Suprapubic skin (tissue), 4 donors: ENCODE data around the gene C19orf33.

Source experiments
- POLR2A ChIP-seq, 2 donors: fragments of 450-650 bp; IDR thresholded peaks; one replicate each; pipeline ENCODE4 v1.6.1; 2017; ENCODE audit warnings: antibody characterized with exemption in 2 of 2, mild to moderate bottlenecking in 2 of 2, moderate library complexity in 2 of 2
- POLR2AphosphoS5 ChIP-seq, 3 donors: sonication (generic); formaldehyde crosslinking; IDR thresholded peaks; one replicate each; pipeline ENCODE4 v1.6.1; 2017; ENCODE audit warnings: antibody characterized with exemption in 3 of 3
- TF ChIP-seq, protein P1 (sequence below), 2 donors: fragments of 200-600 bp in 1 of 2; fragments of 450-650 bp in 1 of 2; sonication (generic) in 1 of 2; IDR thresholded peaks; one replicate each; pipeline ENCODE4 v1.5.1; 2016 to 2019; ENCODE audit warnings: antibody characterized with exemption in 2 of 2, mild to moderate bottlenecking in 1 of 2, moderate library complexity in 1 of 2

- TF ChIP-seq POLR2A (IDR thresholded peaks at IDR 0.05) (no peak), POLR2AphosphoS5 (IDR thresholded peaks at IDR 0.05) (no peak)
- TF ChIP-seq, protein P1, sequence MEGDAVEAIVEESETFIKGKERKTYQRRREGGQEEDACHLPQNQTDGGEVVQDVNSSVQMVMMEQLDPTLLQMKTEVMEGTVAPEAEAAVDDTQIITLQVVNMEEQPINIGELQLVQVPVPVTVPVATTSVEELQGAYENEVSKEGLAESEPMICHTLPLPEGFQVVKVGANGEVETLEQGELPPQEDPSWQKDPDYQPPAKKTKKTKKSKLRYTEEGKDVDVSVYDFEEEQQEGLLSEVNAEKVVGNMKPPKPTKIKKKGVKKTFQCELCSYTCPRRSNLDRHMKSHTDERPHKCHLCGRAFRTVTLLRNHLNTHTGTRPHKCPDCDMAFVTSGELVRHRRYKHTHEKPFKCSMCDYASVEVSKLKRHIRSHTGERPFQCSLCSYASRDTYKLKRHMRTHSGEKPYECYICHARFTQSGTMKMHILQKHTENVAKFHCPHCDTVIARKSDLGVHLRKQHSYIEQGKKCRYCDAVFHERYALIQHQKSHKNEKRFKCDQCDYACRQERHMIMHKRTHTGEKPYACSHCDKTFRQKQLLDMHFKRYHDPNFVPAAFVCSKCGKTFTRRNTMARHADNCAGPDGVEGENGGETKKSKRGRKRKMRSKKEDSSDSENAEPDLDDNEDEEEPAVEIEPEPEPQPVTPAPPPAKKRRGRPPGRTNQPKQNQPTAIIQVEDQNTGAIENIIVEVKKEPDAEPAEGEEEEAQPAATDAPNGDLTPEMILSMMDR (IDR thresholded peaks at IDR 0.05) = no peak
These were observed 18.5 kb upstream of the C19orf33 start for GRCh38 chr19:38285567-38285966.
